ENCODE measurements around the gene CCDC194. TPM values are rescaled to one million over a fixed set of nuclear protein-coding genes. Genes with fewer than 3 reads are reported as not detected.

CCDC194 gene
- total and polyA plus RNA-seq, 2 experiments from 2014 or later: not detected

DNA sequence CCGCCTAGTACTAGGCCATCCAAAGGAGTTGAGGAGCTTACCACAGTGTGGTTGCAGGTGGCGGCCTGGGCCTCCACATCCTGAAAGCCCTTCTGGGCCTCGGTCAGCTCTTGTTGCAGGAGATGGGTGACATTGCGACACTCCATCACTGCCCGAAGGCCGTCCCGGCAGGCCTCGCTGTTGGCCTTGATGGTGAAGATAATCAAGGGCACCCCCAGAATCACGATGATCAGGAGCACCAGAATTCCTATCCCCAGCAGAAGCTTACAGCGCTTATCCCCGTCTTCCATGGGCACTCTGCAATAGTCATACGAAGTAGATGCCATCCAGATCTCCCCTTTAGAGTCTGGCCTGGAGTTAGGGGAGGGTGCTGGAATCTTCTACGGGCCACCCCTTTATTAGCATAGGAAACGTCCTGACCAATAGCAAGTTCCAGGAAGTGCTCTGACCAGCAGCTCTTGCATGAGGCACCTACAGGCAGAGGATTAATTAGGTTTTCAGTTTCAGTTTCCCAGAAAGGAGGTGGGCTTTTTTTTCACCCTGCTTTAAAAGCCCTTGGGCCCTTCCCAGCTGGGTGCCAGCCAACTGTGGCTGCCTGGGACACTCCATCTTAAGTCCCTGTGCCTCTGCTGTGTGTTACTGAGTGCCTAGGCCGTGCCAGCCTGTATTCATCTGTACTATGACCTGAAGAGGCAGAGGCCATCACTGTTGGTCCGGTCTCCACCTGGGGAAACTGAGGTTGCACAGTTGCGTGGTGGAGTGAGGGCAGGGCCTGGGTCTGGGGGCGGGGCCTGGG lies 11.5 kb upstream of the CCDC194 start, which contains the start of gene BST2:
BST2 (minus strand) TSS at position 381 of the 796 bp plus-strand sequence; CDS start at position 326, 55 bp downstream.
- 78% methylated on average over 18 of the region's 18 CpGs for WGBS (ENCODE audit: low lambda C conversion rate, missing lambda C conversion rate)
- H3K27ac ChIP-seq: peak within 1 kb of the TSS; percentile 49
- H2AFZ ChIP-seq: no peak within 1 kb of the TSS
- no peaks in the 10 kb centered on the region for H3K79me2 ChIP-seq
- H3K4me1 ChIP-seq (ENCODE audit: insufficient read depth): no peaks in the 10 kb centered on the region
- DNase-seq (ENCODE audit: low spot score): peak; percentile 52
- no peaks in the 10 kb centered on the region for H3K9me3 ChIP-seq (ENCODE audit: low read depth)
- peak within 1 kb of the TSS; percentile 63 for H3K4me2 ChIP-seq
- H3K9me2 ChIP-seq (replicated peaks; ENCODE audit: insufficient read depth): no peaks in the 10 kb centered on the region
- no peaks in the 10 kb centered on the region for H3K27me3 ChIP-seq
- H3K4me3 ChIP-seq: no peak within 1 kb of the TSS
- H3K36me3 ChIP-seq (replicated peaks; ENCODE audit: insufficient read depth, low read depth): no peaks in the 10 kb centered on the region
- H4K20me1 ChIP-seq (ENCODE audit: insufficient read depth, poor library complexity, severe bottlenecking): no peaks in the 10 kb centered on the region
- TF ChIP-seq, protein P1, sequence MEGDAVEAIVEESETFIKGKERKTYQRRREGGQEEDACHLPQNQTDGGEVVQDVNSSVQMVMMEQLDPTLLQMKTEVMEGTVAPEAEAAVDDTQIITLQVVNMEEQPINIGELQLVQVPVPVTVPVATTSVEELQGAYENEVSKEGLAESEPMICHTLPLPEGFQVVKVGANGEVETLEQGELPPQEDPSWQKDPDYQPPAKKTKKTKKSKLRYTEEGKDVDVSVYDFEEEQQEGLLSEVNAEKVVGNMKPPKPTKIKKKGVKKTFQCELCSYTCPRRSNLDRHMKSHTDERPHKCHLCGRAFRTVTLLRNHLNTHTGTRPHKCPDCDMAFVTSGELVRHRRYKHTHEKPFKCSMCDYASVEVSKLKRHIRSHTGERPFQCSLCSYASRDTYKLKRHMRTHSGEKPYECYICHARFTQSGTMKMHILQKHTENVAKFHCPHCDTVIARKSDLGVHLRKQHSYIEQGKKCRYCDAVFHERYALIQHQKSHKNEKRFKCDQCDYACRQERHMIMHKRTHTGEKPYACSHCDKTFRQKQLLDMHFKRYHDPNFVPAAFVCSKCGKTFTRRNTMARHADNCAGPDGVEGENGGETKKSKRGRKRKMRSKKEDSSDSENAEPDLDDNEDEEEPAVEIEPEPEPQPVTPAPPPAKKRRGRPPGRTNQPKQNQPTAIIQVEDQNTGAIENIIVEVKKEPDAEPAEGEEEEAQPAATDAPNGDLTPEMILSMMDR (IDR thresholded peaks at IDR 0.05; ENCODE audit: poor library complexity): no peak
- no peak for TF ChIP-seq EZH2 (IDR thresholded peaks at IDR 0.05; ENCODE audit: borderline replicate concordance)
- no peak for TF ChIP-seq EZH2phosphoT487 (IDR thresholded peaks at IDR 0.05; ENCODE audit: low read depth, severe bottlenecking, unreplicated experiment)

DNA sequence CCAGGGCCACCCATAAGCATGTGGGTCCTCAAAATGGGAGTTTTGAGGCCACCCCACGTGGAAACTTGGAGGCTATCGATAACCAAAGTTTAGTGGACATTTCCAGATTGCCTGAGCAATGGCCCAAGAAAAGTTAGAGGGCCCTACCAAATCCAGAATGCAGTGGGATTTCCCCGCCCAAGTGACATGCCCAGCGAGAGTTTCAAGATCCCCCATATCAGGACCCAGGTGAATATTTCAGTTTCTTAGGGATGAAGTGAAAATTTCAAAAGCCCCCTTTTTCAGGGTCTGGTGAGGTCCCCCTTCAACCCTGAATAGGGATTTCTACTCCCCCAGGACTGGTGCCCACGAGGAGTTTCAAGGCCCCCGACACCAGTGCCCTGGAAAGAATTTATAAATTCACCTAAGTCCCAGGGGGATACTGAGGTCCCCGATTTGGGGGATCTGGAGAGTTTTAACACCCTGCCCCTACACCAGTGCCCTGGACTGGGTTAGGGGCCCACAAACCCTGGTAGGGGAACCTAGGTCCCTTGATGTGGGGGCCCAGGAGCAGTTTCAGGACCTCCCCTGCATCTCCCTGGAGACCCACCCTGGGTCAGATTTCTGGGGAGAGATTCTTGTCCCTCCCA lies 10.7 kb upstream of the CCDC194 start:
- Histone ChIP-seq H3K27me3 (no peaks in the 10 kb centered on the region), H3K79me2 (no peaks in the 10 kb centered on the region), H3K36me3 (replicated peaks; ENCODE audit: insufficient read depth, low read depth) (no peaks in the 10 kb centered on the region), H2AFZ (no peak overlapping the region), H3K4me1 (ENCODE audit: insufficient read depth) (no peaks in the 10 kb centered on the region), H3K9me2 (replicated peaks; ENCODE audit: insufficient read depth) (no peaks in the 10 kb centered on the region), H4K20me1 (ENCODE audit: insufficient read depth, poor library complexity, severe bottlenecking) (no peaks in the 10 kb centered on the region), H3K4me3 (no peak overlapping the region), H3K4me2 (peak overlapping the region; percentile 63), H3K9me3 (ENCODE audit: low read depth) (no peaks in the 10 kb centered on the region), H3K27ac (no peak overlapping the region)
- no peak for DNase-seq (ENCODE audit: low spot score)
- TF ChIP-seq, protein P1 (IDR thresholded peaks at IDR 0.05; ENCODE audit: poor library complexity): no peak
- TF ChIP-seq EZH2phosphoT487 (IDR thresholded peaks at IDR 0.05; ENCODE audit: low read depth, severe bottlenecking, unreplicated experiment): no peak
- no peak for TF ChIP-seq EZH2 (IDR thresholded peaks at IDR 0.05; ENCODE audit: borderline replicate concordance)
- 92% methylated on average over 7 of the region's 7 CpGs for WGBS (ENCODE audit: low lambda C conversion rate, missing lambda C conversion rate)

DNA sequence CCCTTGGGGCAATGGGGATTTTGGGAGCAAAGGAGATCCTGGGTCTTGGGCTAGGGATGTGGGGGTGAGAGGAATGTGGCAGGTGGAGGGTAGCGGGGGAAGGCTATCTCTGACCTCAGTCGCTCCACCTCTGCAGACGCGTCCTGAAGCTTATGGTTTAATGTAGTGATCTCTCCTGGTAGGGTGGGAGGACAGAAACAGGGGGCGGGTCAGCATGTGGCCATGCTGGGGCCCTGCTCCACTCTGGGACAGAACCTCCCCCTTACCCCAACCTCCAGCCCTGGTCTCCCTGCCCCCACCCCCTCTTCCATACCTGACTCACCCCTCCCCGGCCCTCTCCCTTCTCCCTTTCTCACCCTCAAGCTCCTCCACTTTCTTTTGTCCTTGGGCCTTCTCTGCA lies 10.0 kb upstream of the CCDC194 start:
- Histone ChIP-seq H2AFZ (no peak overlapping the region), H3K36me3 (replicated peaks; ENCODE audit: insufficient read depth, low read depth) (no peaks in the 10 kb centered on the region), H3K4me3 (no peak overlapping the region), H3K9me3 (ENCODE audit: low read depth) (no peaks in the 10 kb centered on the region), H3K4me2 (peak overlapping the region; percentile 63), H3K9me2 (replicated peaks; ENCODE audit: insufficient read depth) (no peaks in the 10 kb centered on the region), H3K4me1 (ENCODE audit: insufficient read depth) (no peaks in the 10 kb centered on the region), H3K27ac (no peak overlapping the region), H3K27me3 (no peaks in the 10 kb centered on the region), H3K79me2 (no peaks in the 10 kb centered on the region), H4K20me1 (ENCODE audit: insufficient read depth, poor library complexity, severe bottlenecking) (no peaks in the 10 kb centered on the region)
- TF ChIP-seq EZH2phosphoT487 (IDR thresholded peaks at IDR 0.05; ENCODE audit: low read depth, severe bottlenecking, unreplicated experiment): no peak
- TF ChIP-seq, protein P1 (IDR thresholded peaks at IDR 0.05; ENCODE audit: poor library complexity): no peak
- TF ChIP-seq EZH2 (IDR thresholded peaks at IDR 0.05; ENCODE audit: borderline replicate concordance): no peak
- 83% methylated on average over 3 of the region's 6 CpGs for WGBS (ENCODE audit: low lambda C conversion rate, missing lambda C conversion rate)
- DNase-seq (ENCODE audit: low spot score): no peak
